B cell (primary cell): Measurements from ENCODE around the gene SPACA9.

Experiments used
- CTCF ChIP-seq: fragments of 200-600 bp; IDR thresholded peaks from one replicate; pipeline ENCODE4 v1.8.0; 2022; ENCODE audit warnings: antibody characterized with exemption, mild to moderate bottlenecking
- EZH2 ChIP-seq: IDR thresholded peaks from 2 replicates; pipeline ENCODE4 v1.6.1; 2012; ENCODE audit warnings: borderline replicate concordance, low read depth, mild to moderate bottlenecking, moderate library complexity, low read length; ENCODE audit not compliant: insufficient read depth, poor library complexity, severe bottlenecking

GRCh38 chr9:132840980-132841379, 37.7 kb upstream of the SPACA9 start:
- no peak for TF ChIP-seq CTCF
- no peak for TF ChIP-seq EZH2
